SK-N-MC (cell line): ENCODE data around the gene CELF2.

Source experiments
- DNase-seq: peaks from one replicate; pipeline ENCODE4 v3.0.0-alpha.2; 2011; ENCODE audit warnings: low read depth, low spot score
- H3K27ac ChIP-seq: fragments of 200-600 bp; sonication (generic); 2 replicates; pipeline ENCODE4 v1.5.1; 2016; ENCODE audit warnings: mixed run types
- H3K36me3 ChIP-seq: fragments of 200-600 bp; sonication (generic); 2 replicates; pipeline ENCODE4 v1.6.1; 2017; ENCODE audit warnings: antibody characterized with exemption, low read length, mixed read lengths; ENCODE audit not compliant: insufficient read depth
- H3K4me3 ChIP-seq: fragments of 200-600 bp; sonication (generic); 2 replicates; pipeline ENCODE4 v1.5.1; 2016
- H3K9ac ChIP-seq: fragments of 200-600 bp; sonication (generic); 2 replicates; pipeline ENCODE4 v1.8.0; 2017; ENCODE audit warnings: mixed run types, mixed read lengths; ENCODE audit not compliant: insufficient read length
- H3K9me3 ChIP-seq: fragments of 200-600 bp; sonication (generic); 2 replicates; pipeline ENCODE4 v1.6.1; 2017; ENCODE audit warnings: low read depth, mild to moderate bottlenecking, antibody characterized with exemption, low read length, moderate library complexity, mixed read lengths
- EZH2 ChIP-seq: fragments of 200-600 bp; sonication (generic); IDR thresholded peaks from one replicate; pipeline ENCODE4 v1.6.1; 2017; ENCODE audit warnings: antibody characterized with exemption
- FOXP2 ChIP-seq: optimal IDR thresholded peaks from 2 replicates; pipeline ENCODE3; 2011; ENCODE audit warnings: mild to moderate bottlenecking, moderate library complexity; ENCODE audit not compliant: insufficient read depth; ENCODE audit errors: extremely low read length, control extremely low read depth
- POLR2AphosphoS5 ChIP-seq: IDR thresholded peaks from 2 replicates; pipeline ENCODE4 v1.6.1; 2012; ENCODE audit warnings: mild to moderate bottlenecking, low read depth, low read length, borderline replicate concordance

CELF2 gene

DNA sequence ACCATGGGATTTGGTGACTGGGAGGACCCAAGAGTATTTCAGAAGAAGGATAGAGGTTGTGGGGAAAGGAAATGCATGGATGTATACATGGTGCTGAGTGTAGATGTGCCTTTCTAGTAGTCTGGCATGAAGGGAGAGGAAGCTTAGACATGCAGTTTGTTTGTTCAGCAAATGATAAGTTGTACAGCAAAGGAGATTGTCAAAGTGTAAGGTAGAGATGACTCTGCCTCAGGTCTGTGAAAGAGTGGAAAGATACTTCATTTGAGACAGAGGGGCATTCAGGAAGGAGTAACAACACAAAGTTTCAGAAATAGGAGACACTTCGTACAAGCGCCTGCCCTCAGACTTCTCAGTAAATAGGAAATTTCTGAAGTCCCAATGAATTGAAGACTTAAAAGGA is 152.3 kb downstream of the CELF2 start:
- no peak for TF ChIP-seq EZH2
- no peak for TF ChIP-seq FOXP2
- no peak for TF ChIP-seq POLR2AphosphoS5
- H3K27ac ChIP-seq = no peak overlapping the region
- no peak overlapping the region for H3K4me3 ChIP-seq
- H3K9ac ChIP-seq = no peak overlapping the region
- H3K36me3 ChIP-seq = no peaks in the 10 kb centered on the region
- no peaks in the 10 kb centered on the region for H3K9me3 ChIP-seq
- no peak for DNase-seq

GRCh38 chr10:11170574-11170973 is 152.9 kb downstream of the CELF2 start:
- no peak for DNase-seq
- Histone ChIP-seq H3K27ac (no peak overlapping the region), H3K36me3 (no peaks in the 10 kb centered on the region), H3K9me3 (no peaks in the 10 kb centered on the region), H3K4me3 (no peak overlapping the region), H3K9ac (no peak overlapping the region)
- TF ChIP-seq FOXP2 = no peak
- no peak for TF ChIP-seq EZH2
- TF ChIP-seq POLR2AphosphoS5 = no peak

DNA sequence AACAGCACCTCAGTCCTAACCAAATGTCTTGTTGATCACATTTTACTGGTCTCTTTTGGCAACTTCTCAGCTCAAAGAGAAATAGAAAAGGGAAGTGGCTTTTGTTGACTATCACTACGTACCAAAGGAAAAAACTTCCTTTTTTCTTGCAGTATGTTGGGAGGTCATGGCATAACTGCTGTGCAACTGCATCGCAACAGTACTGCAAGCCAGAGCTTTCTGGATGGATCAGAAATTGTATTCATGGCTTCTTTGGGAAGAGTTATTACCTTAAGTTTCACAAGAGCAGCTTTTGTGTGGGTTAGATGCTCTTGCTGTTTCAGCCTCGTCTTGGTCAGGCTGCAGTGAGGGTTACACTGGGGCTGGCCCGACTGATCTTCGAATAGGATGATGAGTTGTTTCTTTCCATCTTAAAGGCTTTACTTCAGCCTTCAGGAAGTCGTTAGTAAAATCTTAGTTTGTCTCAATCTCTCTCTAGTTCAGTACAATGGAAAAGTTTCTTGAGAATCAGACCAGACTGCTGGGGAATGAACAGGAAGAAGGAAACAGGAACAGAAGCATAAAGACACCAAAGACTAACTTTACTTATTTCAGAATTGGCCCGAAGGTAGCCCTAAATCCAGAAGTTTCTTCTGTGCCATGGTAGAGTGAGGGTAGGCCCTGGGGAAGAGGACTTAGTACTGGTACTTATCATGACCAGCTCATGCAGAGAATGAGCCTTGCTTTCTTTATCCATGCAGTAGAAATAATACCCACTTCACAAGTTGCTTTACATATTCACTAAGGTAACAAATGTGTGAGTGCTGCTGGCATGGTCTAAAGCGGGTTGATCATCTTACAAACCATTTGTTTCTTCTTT is 153.6 kb downstream of the CELF2 start:
- TF ChIP-seq FOXP2 (no peak), POLR2AphosphoS5 (no peak), EZH2 (no peak)
- H3K27ac ChIP-seq = no peak overlapping the region
- H3K9ac ChIP-seq = no peak overlapping the region
- H3K4me3 ChIP-seq = no peak overlapping the region
- H3K9me3 ChIP-seq = no peaks in the 10 kb centered on the region
- no peak for DNase-seq
- no peaks in the 10 kb centered on the region for H3K36me3 ChIP-seq

DNA sequence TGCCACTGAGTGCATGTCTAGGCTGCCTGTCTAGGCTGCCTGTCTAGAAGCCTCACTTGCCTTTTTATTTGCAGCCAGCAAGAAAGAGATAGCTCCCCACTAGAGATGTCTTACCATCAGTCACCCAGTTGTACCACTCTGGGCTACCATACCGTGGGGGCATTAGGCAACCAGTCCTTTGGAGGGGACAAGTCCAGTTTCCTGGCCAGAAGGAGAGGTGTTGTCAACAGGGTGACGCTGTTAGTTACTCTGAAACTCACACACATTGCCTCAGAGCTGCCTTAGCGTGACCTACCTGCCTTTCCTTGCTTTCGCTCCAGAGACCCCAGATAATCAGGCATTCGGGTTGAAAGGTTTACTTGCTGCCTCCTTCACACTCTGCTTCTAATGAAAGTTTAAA is 155.4 kb downstream of the CELF2 start:
- DNase-seq = no peak
- H3K27ac ChIP-seq = no peak overlapping the region
- no peaks in the 10 kb centered on the region for H3K9me3 ChIP-seq
- no peak overlapping the region for H3K9ac ChIP-seq
- H3K36me3 ChIP-seq = no peaks in the 10 kb centered on the region
- H3K4me3 ChIP-seq = no peak overlapping the region
- TF ChIP-seq FOXP2 (no peak), POLR2AphosphoS5 (no peak), EZH2 (no peak)

DNA sequence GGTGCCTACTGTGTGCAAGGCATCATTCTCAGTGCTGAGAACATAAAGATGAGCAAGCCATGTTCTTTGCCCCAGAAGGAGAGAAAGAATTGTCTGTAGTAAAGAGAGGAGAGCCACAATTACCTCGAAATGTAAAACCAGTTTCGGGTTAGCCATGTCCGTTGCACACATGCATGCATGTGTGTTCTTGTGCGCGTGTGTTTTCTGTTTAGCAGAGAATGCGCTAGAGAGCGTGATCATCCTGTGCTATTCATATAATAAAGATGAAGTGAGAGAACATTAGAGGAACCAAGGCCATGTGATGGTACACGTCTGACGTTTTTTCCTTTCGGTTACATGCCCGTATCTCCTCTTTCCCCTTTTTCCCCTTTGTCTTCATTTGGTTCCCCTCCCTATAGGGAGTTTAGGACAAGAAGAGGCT is 158.2 kb downstream of the CELF2 start:
- H3K36me3 ChIP-seq = no peaks in the 10 kb centered on the region
- H3K4me3 ChIP-seq = no peak overlapping the region
- TF ChIP-seq EZH2 (no peak), POLR2AphosphoS5 (no peak), FOXP2 (no peak)
- no peaks in the 10 kb centered on the region for H3K9me3 ChIP-seq
- H3K27ac ChIP-seq = no peak overlapping the region
- H3K9ac ChIP-seq = no peak overlapping the region
- no peak for DNase-seq

DNA sequence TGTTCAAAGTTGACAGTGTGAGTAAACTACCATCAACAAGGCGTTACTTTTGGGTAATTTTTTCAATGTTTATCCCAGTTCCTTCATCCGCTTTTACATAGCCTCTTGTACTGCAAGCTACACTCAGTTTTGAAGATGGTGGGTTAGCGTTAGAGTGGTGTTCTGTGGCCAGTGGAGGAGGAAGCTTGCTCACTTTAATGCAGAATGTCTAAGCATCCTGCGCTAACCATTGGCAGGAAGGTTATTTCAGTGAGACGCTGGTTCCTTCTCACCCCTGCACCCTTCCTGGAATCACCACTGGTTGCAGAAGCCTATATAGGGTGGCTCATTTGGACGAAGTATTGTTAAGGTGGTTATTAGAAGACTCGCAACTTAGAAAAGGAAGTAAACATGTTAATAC is 159.1 kb downstream of the CELF2 start:
- Histone ChIP-seq H3K27ac (no peak overlapping the region), H3K9ac (no peak overlapping the region), H3K9me3 (no peaks in the 10 kb centered on the region), H3K36me3 (no peaks in the 10 kb centered on the region), H3K4me3 (no peak overlapping the region)
- TF ChIP-seq EZH2 (no peak), POLR2AphosphoS5 (no peak), FOXP2 (no peak)
- no peak for DNase-seq

GRCh38 chr10:11177381-11177780 is 159.7 kb downstream of the CELF2 start:
- H3K9ac ChIP-seq = no peak overlapping the region
- no peaks in the 10 kb centered on the region for H3K9me3 ChIP-seq
- H3K27ac ChIP-seq = no peak overlapping the region
- no peak for DNase-seq
- H3K36me3 ChIP-seq = no peaks in the 10 kb centered on the region
- TF ChIP-seq FOXP2 (no peak), EZH2 (no peak), POLR2AphosphoS5 (no peak)
- no peak overlapping the region for H3K4me3 ChIP-seq

GRCh38 chr10:11177926-11178471 is 160.3 kb downstream of the CELF2 start:
- Histone ChIP-seq H3K9ac (no peak overlapping the region), H3K36me3 (no peaks in the 10 kb centered on the region), H3K9me3 (no peaks in the 10 kb centered on the region), H3K4me3 (no peak overlapping the region), H3K27ac (no peak overlapping the region)
- DNase-seq = no peak
- TF ChIP-seq POLR2AphosphoS5 = no peak
- TF ChIP-seq FOXP2 = no peak
- no peak for TF ChIP-seq EZH2
